ENCODE results near the gene PDE4B.
"Not testable (repeated sequence)": the region's sequence is repeated elsewhere in the genome, so short reads cannot be mapped to it uniquely, and the experiment has no call there.

The PDE4B gene

GRCh38 chr1:66303646-66304045, 511.0 kb downstream of the PDE4B start:
- no peak for DNase-seq

GRCh38 chr1:66304128-66304527, 511.4 kb downstream of the PDE4B start:
- DNase-seq, result no peak

- no peak for DNase-seq
Measured at GRCh38 chr1:66305927-66306326, 513.2 kb downstream of the PDE4B start.

GRCh38 chr1:66309006-66309741, 516.5 kb downstream of the PDE4B start:
- DNase-seq, result no peak

GRCh38 chr1:66311092-66311491, 518.4 kb downstream of the PDE4B start:
- no peak for DNase-seq

- no peak for DNase-seq
Measured at GRCh38 chr1:66311628-66312027, 518.9 kb downstream of the PDE4B start.

- DNase-seq, result no peak
Measured at GRCh38 chr1:66312271-66312990, 519.7 kb downstream of the PDE4B start.

- no peak for DNase-seq
Measured at GRCh38 chr1:66313429-66313828, 520.7 kb downstream of the PDE4B start.

GRCh38 chr1:66315671-66316070, 523.0 kb downstream of the PDE4B start:
- no peak for DNase-seq

GRCh38 chr1:66316464-66317247, 524.0 kb downstream of the PDE4B start:
- peak in 1 of 58 donors; percentile 40 for DNase-seq

GRCh38 chr1:66317248-66317515, 524.5 kb downstream of the PDE4B start:
- DNase-seq, result no peak

GRCh38 chr1:66320231-66320630, 527.5 kb downstream of the PDE4B start:
- no peak for DNase-seq

- DNase-seq, result not testable (repeated sequence)
Measured at GRCh38 chr1:66322462-66322861, 529.8 kb downstream of the PDE4B start.

GRCh38 chr1:66323958-66324625, 531.4 kb downstream of the PDE4B start:
- DNase-seq, result no peak

GRCh38 chr1:66325594-66326380, 533.1 kb downstream of the PDE4B start:
- DNase-seq, result no peak

GRCh38 chr1:66326867-66327266, 534.2 kb downstream of the PDE4B start:
- DNase-seq, result no peak

GRCh38 chr1:66327588-66327987, 534.9 kb downstream of the PDE4B start:
- DNase-seq, result no peak

- no peak for DNase-seq
Measured at GRCh38 chr1:66328896-66329295, 536.2 kb downstream of the PDE4B start.

GRCh38 chr1:66330722-66331141, 538.0 kb downstream of the PDE4B start:
- DNase-seq, result no peak

- peak in 15 of 58 donors; percentile 9 to 45 (median 29) for DNase-seq
Measured at GRCh38 chr1:66331658-66332547, 539.2 kb downstream of the PDE4B start.

Data from anterior cingulate cortex (tissue), 58 donors.